ENCODE data around the gene GRK6.

DNA sequence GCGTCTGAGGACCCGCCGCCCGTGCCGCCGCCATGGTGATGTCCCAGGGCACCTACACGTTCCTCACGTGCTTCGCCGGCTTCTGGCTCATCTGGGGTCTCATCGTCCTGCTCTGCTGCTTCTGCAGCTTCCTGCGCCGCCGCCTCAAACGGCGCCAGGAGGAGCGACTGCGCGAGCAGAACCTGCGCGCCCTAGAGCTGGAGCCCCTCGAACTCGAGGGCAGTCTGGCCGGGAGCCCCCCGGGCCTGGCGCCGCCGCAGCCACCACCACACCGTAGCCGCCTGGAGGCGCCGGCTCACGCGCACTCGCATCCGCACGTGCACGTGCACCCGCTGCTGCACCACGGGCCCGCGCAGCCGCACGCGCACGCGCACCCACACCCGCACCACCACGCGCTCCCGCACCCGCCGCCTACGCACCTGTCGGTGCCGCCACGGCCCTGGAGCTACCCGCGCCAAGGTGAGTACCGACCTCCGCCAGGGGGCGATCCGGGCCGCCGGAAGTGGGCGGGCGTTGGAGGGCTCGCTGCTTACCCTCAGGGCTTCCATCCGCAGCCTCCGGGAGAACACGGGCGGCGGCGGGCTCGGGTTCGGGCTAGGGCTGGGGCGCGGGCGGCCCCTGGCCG is 28.7 kb downstream of the GRK6 start:
- TF ChIP-seq, protein P1, sequence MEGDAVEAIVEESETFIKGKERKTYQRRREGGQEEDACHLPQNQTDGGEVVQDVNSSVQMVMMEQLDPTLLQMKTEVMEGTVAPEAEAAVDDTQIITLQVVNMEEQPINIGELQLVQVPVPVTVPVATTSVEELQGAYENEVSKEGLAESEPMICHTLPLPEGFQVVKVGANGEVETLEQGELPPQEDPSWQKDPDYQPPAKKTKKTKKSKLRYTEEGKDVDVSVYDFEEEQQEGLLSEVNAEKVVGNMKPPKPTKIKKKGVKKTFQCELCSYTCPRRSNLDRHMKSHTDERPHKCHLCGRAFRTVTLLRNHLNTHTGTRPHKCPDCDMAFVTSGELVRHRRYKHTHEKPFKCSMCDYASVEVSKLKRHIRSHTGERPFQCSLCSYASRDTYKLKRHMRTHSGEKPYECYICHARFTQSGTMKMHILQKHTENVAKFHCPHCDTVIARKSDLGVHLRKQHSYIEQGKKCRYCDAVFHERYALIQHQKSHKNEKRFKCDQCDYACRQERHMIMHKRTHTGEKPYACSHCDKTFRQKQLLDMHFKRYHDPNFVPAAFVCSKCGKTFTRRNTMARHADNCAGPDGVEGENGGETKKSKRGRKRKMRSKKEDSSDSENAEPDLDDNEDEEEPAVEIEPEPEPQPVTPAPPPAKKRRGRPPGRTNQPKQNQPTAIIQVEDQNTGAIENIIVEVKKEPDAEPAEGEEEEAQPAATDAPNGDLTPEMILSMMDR (conservative IDR thresholded peaks at IDR 0.05 in 1 of 2, IDR thresholded peaks at IDR 0.05 in 1 of 2; ENCODE audit: extremely low read depth in 1 of 2, insufficient read depth in 1 of 2, low read depth in 1 of 2, low read length in 2 of 2), result peak; percentile 28 to 67
- TF ChIP-seq EZH2 (IDR thresholded peaks at IDR 0.05; ENCODE audit: borderline replicate concordance, low read length), result no peak

Data from mammary epithelial cell (primary cell).